Measurements from ENCODE around the gene TBPL1.

Gene TBPL1

GRCh38 chr6:134009876-134010275 is 56.9 kb downstream of the TBPL1 start:
- no peak for DNase-seq

GRCh38 chr6:134010400-134010799 is 57.4 kb downstream of the TBPL1 start:
- no peak for DNase-seq

GRCh38 chr6:134010974-134011373 is 58.0 kb downstream of the TBPL1 start:
- DNase-seq: no peak

GRCh38 chr6:134014588-134015137 is 61.6 kb downstream of the TBPL1 start:
- no peak for DNase-seq

GRCh38 chr6:134015719-134016557 is 62.9 kb downstream of the TBPL1 start:
- DNase-seq: no peak

- DNase-seq: no peak
Measured at GRCh38 chr6:134016558-134016814, 63.5 kb downstream of the TBPL1 start.

- DNase-seq: no peak
Measured at GRCh38 chr6:134020071-134020470, 67.0 kb downstream of the TBPL1 start.

- no peak for DNase-seq
Measured at GRCh38 chr6:134020543-134020942, 67.5 kb downstream of the TBPL1 start.

- DNase-seq: no peak
Measured at GRCh38 chr6:134020968-134021367, 67.9 kb downstream of the TBPL1 start.

- no peak for DNase-seq
Measured at GRCh38 chr6:134021396-134022122, 68.5 kb downstream of the TBPL1 start.

- DNase-seq: no peak
Measured at GRCh38 chr6:134022650-134023049, 69.6 kb downstream of the TBPL1 start.

GRCh38 chr6:134026597-134026996 is 73.6 kb downstream of the TBPL1 start:
- DNase-seq: no peak

- DNase-seq: no peak
Measured at GRCh38 chr6:134028438-134028837, 75.4 kb downstream of the TBPL1 start.

GRCh38 chr6:134029495-134030455 is 76.8 kb downstream of the TBPL1 start:
- no peak for DNase-seq

- no peak for DNase-seq
Measured at GRCh38 chr6:134031696-134032255, 78.8 kb downstream of the TBPL1 start.

GRCh38 chr6:134034478-134034877 is 81.5 kb downstream of the TBPL1 start:
- no peak for DNase-seq

- DNase-seq: no peak
Measured at GRCh38 chr6:134034961-134035822, 82.2 kb downstream of the TBPL1 start.

GRCh38 chr6:134035823-134036296 is 82.8 kb downstream of the TBPL1 start:
- DNase-seq: no peak

- DNase-seq: no peak
Measured at GRCh38 chr6:134039116-134039515, 86.1 kb downstream of the TBPL1 start.

Measured in CD4-positive, alpha-beta T cell treated with Interleukin-6 for 4 hours (primary cell).